OCI-LY3 (cell line): ENCODE measurements around the gene MGAT4C.

Experiments used
- H2AFZ ChIP-seq: fragments of 200-600, 300-600 bp; shearing (Covaris generic); 2 replicates; pipeline ENCODE4 v1.6.0; 2014; ENCODE audit warnings: antibody characterized with exemption, low read depth, low read length
- H3K27ac ChIP-seq: fragments of 200-600, 300-600 bp; sonication (generic); 2 replicates; pipeline ENCODE4 v1.5.1; 2014; ENCODE audit warnings: mild to moderate bottlenecking, low read length, moderate library complexity, mixed read lengths
- H3K27me3 ChIP-seq: fragments of 200-600, 300-600 bp; sonication (generic); 2 replicates; pipeline ENCODE4 v1.6.1; 2014; ENCODE audit warnings: low read depth, low read length, mixed read lengths
- H3K36me3 ChIP-seq: fragments of 200-600, 300-600 bp; sonication (generic); replicated peaks from 2 replicates; pipeline ENCODE3; 2014; ENCODE audit warnings: low read depth, low read length, mixed read lengths
- H3K4me1 ChIP-seq: fragments of 300-600, 200-600 bp; sonication (generic); 2 replicates; pipeline ENCODE4 v1.6.1; 2014; ENCODE audit warnings: low read length, mixed read lengths
- H3K4me2 ChIP-seq: fragments of 200-600, 300-600 bp; sonication (generic); 2 replicates; pipeline ENCODE4 v1.6.1; 2014; ENCODE audit warnings: low read length, mixed read lengths
- H3K4me3 ChIP-seq: fragments of 300-600, 200-600 bp; sonication (generic); 2 replicates; pipeline ENCODE4 v1.5.1; 2014; ENCODE audit warnings: antibody characterized with exemption, mild to moderate bottlenecking, low read length, moderate library complexity
- H3K79me2 ChIP-seq: fragments of 300-600, 200-600 bp; shearing (Covaris generic); 2 replicates; pipeline ENCODE4 v1.6.1; 2014; ENCODE audit warnings: mild to moderate bottlenecking, low read length, mixed read lengths
- H3K9ac ChIP-seq: fragments of 300-600, 200-600 bp; shearing (Covaris generic); 2 replicates; pipeline ENCODE4 v1.6.0; 2014; ENCODE audit warnings: mild to moderate bottlenecking, low read length, moderate library complexity
- H3K9me3 ChIP-seq: fragments of 200-600, 300-600 bp; shearing (Covaris generic); 2 replicates; pipeline ENCODE4 v1.6.1; 2014; ENCODE audit warnings: low read length, mixed read lengths; ENCODE audit not compliant: insufficient read depth
- H4K20me1 ChIP-seq: fragments of 200-600, 300-600 bp; sonication (generic); 2 replicates; pipeline ENCODE4 v1.6.1; 2016; ENCODE audit warnings: low read length, mixed read lengths; ENCODE audit not compliant: insufficient read depth
- CTCF ChIP-seq: fragments of 200-600, 300-600 bp; sonication (generic); IDR thresholded peaks from 2 replicates; pipeline ENCODE4 v1.5.1; 2014; ENCODE audit warnings: antibody characterized with exemption, low read length, low read depth
- EZH2phosphoT487 ChIP-seq: fragments of 200-600 bp; shearing (Covaris generic); IDR thresholded peaks from 2 replicates; pipeline ENCODE4 v1.6.1; 2018; ENCODE audit warnings: antibody characterized with exemption, mixed run types, low read depth

Gene MGAT4C

GRCh38 chr12:85949253-85949652, 306.9 kb downstream of the MGAT4C start:
- Histone ChIP-seq H3K4me2 (no peak overlapping the region), H3K79me2 (no peaks in the 10 kb centered on the region), H3K4me3 (no peak overlapping the region), H3K36me3 (no peaks in the 10 kb centered on the region), H3K27ac (no peak overlapping the region), H3K9me3 (no peaks in the 10 kb centered on the region), H3K27me3 (no peaks in the 10 kb centered on the region), H4K20me1 (no peaks in the 10 kb centered on the region), H3K9ac (no peak overlapping the region), H2AFZ (no peak overlapping the region), H3K4me1 (peaks cover 3% of the 10 kb centered on the region)
- TF ChIP-seq CTCF: no peak
- no peak for TF ChIP-seq EZH2phosphoT487

- Histone ChIP-seq H3K4me1 (peaks cover 13% of the 10 kb centered on the region), H3K9ac (no peak overlapping the region), H4K20me1 (no peaks in the 10 kb centered on the region), H3K9me3 (no peaks in the 10 kb centered on the region), H3K27ac (no peak overlapping the region), H3K36me3 (no peaks in the 10 kb centered on the region), H2AFZ (no peak overlapping the region), H3K4me2 (no peak overlapping the region), H3K27me3 (no peaks in the 10 kb centered on the region), H3K4me3 (no peak overlapping the region), H3K79me2 (no peaks in the 10 kb centered on the region)
- TF ChIP-seq EZH2phosphoT487: no peak
Measured at GRCh38 chr12:85948340-85948739, 307.9 kb downstream of the MGAT4C start.

GRCh38 chr12:85947286-85947685, 308.9 kb downstream of the MGAT4C start:
- H4K20me1 ChIP-seq: no peaks in the 10 kb centered on the region
- no peaks in the 10 kb centered on the region for H3K9me3 ChIP-seq
- peaks cover 13% of the 10 kb centered on the region for H3K4me1 ChIP-seq
- TF ChIP-seq CTCF (no peak), EZH2phosphoT487 (no peak)
- no peaks in the 10 kb centered on the region for H3K79me2 ChIP-seq
- no peaks in the 10 kb centered on the region for H3K36me3 ChIP-seq
- H3K4me3 ChIP-seq: no peak overlapping the region
- no peak overlapping the region for H2AFZ ChIP-seq
- no peak overlapping the region for H3K4me2 ChIP-seq
- H3K9ac ChIP-seq: no peak overlapping the region
- H3K27ac ChIP-seq: no peak overlapping the region
- H3K27me3 ChIP-seq: no peaks in the 10 kb centered on the region

GRCh38 chr12:85946375-85946774, 309.8 kb downstream of the MGAT4C start:
- no peak overlapping the region for H3K27ac ChIP-seq
- H2AFZ ChIP-seq: no peak overlapping the region
- H3K4me1 ChIP-seq: peaks cover 13% of the 10 kb centered on the region
- no peak overlapping the region for H3K9ac ChIP-seq
- no peak overlapping the region for H3K4me3 ChIP-seq
- no peaks in the 10 kb centered on the region for H3K79me2 ChIP-seq
- H3K27me3 ChIP-seq: no peaks in the 10 kb centered on the region
- no peak overlapping the region for H3K4me2 ChIP-seq
- TF ChIP-seq CTCF: no peak
- TF ChIP-seq EZH2phosphoT487: no peak
- H3K9me3 ChIP-seq: no peaks in the 10 kb centered on the region
- H3K36me3 ChIP-seq: no peaks in the 10 kb centered on the region
- H4K20me1 ChIP-seq: no peaks in the 10 kb centered on the region

GRCh38 chr12:85927166-85927565, 329.0 kb downstream of the MGAT4C start:
- H3K27ac ChIP-seq: no peak overlapping the region
- H3K4me1 ChIP-seq: peaks cover 16% of the 10 kb centered on the region
- no peaks in the 10 kb centered on the region for H3K36me3 ChIP-seq
- H3K9me3 ChIP-seq: no peaks in the 10 kb centered on the region
- no peak overlapping the region for H3K9ac ChIP-seq
- no peaks in the 10 kb centered on the region for H3K27me3 ChIP-seq
- TF ChIP-seq CTCF (no peak), EZH2phosphoT487 (no peak)
- no peak overlapping the region for H3K4me3 ChIP-seq
- H4K20me1 ChIP-seq: no peaks in the 10 kb centered on the region
- H3K79me2 ChIP-seq: no peaks in the 10 kb centered on the region
- H2AFZ ChIP-seq: no peak overlapping the region
- H3K4me2 ChIP-seq: no peak overlapping the region
